Measurements from ENCODE around the gene RSPH1. TPM values are rescaled to one million over a fixed set of nuclear protein-coding genes. Genes with fewer than 3 reads are reported as not detected.

Gene RSPH1
- total RNA-seq, 1 donor from 2014 or later: not detected

DNA sequence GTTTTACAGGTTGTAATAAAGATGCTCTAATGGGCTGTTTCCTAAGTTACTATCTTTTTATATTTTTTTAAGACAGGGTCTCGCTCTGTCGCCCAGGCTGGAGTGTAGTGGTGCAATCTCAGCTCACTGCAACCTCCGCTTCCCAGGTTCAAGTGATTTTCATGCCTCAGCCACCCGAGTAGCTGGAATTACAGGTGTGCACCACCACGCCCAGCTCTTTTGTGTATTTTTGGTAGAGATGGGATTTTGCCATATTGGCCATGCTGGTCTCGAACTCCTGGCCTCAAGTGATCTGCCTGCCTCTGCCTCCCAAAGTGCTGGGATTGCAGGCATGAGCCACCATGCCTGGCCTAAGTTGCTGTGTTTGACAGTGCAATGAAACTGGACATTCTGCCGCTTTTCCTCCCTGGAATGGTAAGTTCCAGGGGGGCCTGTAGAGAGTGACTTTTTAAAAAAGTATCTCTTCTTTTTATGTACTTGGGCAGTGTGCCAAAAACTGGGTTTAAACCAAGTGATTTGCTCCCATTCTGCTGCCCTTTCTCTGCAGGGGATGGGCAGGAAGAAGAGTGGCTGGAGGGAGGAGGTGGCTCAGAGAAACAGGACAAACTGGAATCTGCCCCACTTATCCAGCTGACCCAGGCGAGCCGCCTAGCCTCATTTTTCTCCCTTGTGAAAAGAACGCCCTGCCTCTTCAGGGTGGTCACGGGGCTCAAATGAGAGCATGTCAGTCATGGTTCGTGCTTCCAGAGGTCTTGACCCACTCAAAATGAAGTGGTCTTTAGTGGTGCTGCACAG is 19.9 kb upstream of the RSPH1 start:
- Mint-ChIP-seq H3K27me3 (peaks cover 7% of the 10 kb centered on the region), H3K27ac (no peak overlapping the region), H3K4me1 (peaks cover 20% of the 10 kb centered on the region), H3K9me3 (no peaks in the 10 kb centered on the region), H3K36me3 (ENCODE audit: low read depth) (peaks cover 42% of the 10 kb centered on the region), H3K4me3 (peak overlapping the region; percentile 78)
- no peak for DNase-seq
- intact Hi-C loops (cut with micrococcal nuclease): loop anchor here (1.0 to 10.0 kb wide), 2 partner anchors 11 to 79 kb away; no protein-coding TSS in a partner anchor

DNA sequence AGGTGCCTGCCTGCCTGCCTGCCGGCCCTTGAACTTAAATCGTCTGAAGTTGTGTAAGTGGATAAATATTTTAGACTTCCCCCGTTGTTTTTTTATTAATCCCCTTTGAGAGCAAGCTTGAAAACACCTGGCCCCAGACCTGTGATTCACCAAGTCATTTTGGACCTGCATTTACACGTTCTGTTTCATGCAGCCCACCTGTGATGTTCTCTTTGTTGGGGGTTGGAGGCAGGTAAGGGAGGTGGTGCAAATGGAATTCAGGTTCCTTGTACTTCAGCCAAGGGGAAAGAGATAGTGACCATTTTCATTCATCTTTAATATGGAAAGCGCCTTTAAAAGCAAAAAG is 18.8 kb upstream of the RSPH1 start:
- no peaks in the 10 kb centered on the region for H3K9me3 Mint-ChIP-seq
- intact Hi-C loops (cut with micrococcal nuclease): loop anchor here (1.0 to 10.0 kb wide), 4 partner anchors 12 to 80 kb away; partner anchors contain the start of gene RSPH1
- peak overlapping the region; percentile 10 for H3K27ac Mint-ChIP-seq
- H3K4me1 Mint-ChIP-seq: peaks cover 20% of the 10 kb centered on the region
- peaks cover 31% of the 10 kb centered on the region for H3K36me3 Mint-ChIP-seq (ENCODE audit: low read depth)
- H3K27me3 Mint-ChIP-seq: peaks cover 10% of the 10 kb centered on the region
- no peak for DNase-seq
- H3K4me3 Mint-ChIP-seq: peak overlapping the region; percentile 78

DNA sequence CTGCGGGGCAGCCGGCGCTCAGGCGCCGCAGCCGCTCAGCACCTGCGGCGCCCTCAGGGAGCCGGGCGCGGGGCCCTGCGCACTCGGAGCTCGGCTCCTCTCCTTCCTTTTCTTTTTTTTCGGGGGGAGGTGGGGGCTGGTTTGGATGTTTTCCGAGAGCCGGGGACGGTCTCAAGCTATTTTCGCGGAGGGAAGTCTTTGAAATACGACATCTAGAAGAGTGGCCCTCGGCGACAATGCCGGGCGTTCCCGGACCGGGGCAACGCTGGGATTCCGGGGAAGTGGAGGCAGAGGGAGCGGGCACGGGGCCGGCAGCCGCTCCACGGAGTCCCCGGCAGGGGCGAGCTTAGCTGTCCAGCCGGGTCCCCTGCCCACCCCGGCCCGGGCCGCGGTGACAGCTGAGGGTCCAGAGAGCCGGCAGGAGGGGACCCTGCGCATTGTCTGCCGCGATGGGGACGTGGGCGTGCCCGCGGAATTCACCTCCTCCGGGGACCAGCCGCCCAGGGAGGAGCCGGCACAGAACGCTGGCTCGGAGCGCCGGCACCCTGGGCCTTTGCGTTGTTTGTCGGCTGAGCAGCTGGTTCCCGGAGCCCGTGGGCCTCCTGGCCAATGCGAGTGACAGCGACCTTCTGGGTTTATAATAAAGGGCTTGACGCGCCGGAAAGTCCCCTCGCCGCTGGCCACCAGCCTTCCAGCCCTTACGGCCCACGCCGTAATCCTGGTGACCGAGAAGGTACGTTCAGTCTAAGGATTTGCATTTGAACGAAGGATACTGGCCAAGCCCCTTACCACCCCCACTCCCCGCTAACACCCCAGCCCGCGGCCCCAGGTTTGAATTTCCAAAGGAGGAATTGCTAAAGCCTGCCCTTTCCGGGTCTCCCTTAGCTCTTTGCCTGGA is 18.2 kb upstream of the RSPH1 start:
- peak overlapping the region; percentile 78 for H3K4me3 Mint-ChIP-seq

DNA sequence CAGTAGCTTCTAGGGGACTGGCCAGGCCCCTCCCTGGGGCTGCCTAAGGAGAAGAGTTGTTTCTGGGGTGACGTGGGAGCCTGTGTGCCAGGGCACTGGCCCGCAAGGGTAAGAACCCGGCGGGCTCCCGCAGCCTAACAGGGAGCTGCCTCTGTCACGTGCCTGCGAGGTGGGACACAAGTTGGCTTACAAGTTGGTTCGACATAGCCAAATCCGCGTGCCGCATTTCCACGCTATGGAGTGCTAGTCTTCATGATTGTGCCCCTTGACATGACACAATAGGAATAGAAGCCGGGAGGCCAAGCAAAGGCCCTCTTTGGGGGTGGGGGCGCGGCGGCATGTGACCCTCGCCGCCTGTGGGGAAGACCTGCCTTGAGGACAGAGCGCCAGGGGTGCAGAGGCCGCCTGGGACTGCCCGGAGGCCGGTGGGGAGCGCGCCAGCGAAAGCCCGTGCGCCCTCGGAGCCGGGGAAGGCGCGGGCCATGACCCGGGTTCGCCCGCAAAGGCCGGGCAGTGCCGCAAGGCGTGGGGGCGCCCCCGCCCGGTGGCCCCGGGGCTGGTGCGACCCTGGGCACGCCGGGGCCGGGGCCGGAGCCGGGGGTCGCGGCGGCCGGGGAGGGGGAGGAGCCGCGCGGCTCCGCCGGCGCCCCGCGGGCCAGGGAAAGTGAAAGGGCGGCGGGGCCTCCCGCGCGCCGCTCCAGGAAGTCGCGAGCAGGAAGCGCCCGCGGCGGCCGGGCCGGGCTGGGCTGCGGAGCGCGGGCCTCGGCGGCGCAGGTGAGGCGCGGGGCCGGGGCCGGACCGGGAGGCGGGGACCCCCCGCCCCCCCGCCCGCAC is 17.3 kb upstream of the RSPH1 start, which contains the start of gene SLC37A1:
SLC37A1 (plus strand) TSS at position 702 of the 834 bp plus-strand sequence. CDS start 4,603 bp downstream, outside the sequence.
- Mint-ChIP-seq H3K4me3 (peak within 1 kb of the TSS; percentile 81), H3K4me1 (peaks cover 16% of the 10 kb centered on the region), H3K36me3 (ENCODE audit: low read depth) (peaks cover 17% of the 10 kb centered on the region), H3K9me3 (no peaks in the 10 kb centered on the region), H3K27ac (peak within 1 kb of the TSS; percentile 74), H3K27me3 (peaks cover 18% of the 10 kb centered on the region)
- intact Hi-C loops (cut with micrococcal nuclease): loop anchor here (5.0 to 10.0 kb wide), 2 partner anchors 46 to 81 kb away; no protein-coding TSS in a partner anchor
- peak; percentile 88 for DNase-seq

More for the DNA sequence above, 18.2 kb upstream of the RSPH1 start:
- intact Hi-C loops (cut with micrococcal nuclease): loop anchor here (1.0 to 10.0 kb wide), 3 partner anchors 18 to 81 kb away; partner anchors contain the start of gene RSPH1
- peaks cover 25% of the 10 kb centered on the region for H3K36me3 Mint-ChIP-seq (ENCODE audit: low read depth)
- no peaks in the 10 kb centered on the region for H3K9me3 Mint-ChIP-seq
- DNase-seq: peak; percentile 90
- peaks cover 20% of the 10 kb centered on the region for H3K4me1 Mint-ChIP-seq
- H3K27ac Mint-ChIP-seq: peak overlapping the region; percentile 10
- H3K27me3 Mint-ChIP-seq: peaks cover 14% of the 10 kb centered on the region

DNA sequence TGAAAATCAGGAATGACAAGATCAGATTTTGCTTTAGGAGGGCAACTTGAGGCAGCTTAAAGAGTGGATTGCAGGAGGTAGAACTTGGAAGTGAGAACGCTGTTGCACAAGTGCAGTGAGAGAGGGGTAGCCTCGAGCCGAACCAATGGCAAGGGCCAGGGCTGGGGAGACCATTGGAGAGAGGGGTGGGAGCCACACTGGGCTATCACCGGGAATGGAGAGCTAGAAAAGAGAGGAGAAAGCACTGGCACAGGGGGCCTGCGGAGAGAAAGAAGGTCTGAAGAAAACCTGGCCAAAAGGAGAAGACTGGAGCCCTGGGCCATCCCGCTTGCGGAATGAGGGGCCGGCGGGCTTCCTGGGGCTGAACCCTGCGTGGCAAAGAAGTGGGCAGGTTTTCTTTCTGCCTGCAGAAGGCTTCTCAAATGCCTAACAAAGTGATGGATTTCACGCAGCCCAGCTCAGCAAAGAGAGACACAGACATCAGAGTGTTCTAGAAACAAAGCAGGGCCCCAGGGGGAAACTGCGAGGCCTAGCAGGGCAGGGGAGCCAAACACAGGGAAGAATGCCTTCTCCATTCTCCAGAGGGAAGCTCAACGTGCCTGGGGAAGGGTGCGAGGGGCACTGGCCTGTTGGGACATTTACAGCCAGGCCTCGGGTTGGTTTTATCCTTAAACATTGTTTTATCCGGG is 16.5 kb upstream of the RSPH1 start:
- Mint-ChIP-seq H3K36me3 (ENCODE audit: low read depth) (peaks cover 10% of the 10 kb centered on the region), H3K4me1 (peaks cover 16% of the 10 kb centered on the region), H3K9me3 (no peaks in the 10 kb centered on the region), H3K27me3 (peaks cover 18% of the 10 kb centered on the region), H3K4me3 (peak overlapping the region; percentile 81), H3K27ac (peak overlapping the region; percentile 74)
- intact Hi-C loops (cut with micrococcal nuclease): loop anchor here (5.0 to 10.0 kb wide), 2 partner anchors 45 to 82 kb away; no protein-coding TSS in a partner anchor
- DNase-seq: no peak

DNA sequence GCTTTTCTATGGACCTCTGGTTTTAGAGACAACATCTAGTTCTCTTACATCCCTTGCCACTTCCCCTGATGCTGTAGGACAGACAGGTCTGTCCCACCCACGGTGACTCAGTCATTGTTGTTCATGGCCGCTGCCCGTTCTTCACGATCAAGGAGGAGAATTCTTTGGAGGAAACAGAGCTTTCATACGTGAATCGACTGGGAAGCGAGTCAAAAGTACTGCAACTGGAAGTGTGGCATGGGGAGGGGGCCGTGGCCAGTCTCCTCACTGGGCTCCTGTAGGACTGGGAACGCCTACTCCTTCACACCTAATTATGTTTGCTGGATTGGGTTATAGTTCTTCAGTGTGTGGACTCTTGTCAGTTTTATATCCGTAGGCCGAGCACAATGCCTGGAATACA is 13.2 kb upstream of the RSPH1 start:
- H3K27ac Mint-ChIP-seq: no peak overlapping the region

DNA sequence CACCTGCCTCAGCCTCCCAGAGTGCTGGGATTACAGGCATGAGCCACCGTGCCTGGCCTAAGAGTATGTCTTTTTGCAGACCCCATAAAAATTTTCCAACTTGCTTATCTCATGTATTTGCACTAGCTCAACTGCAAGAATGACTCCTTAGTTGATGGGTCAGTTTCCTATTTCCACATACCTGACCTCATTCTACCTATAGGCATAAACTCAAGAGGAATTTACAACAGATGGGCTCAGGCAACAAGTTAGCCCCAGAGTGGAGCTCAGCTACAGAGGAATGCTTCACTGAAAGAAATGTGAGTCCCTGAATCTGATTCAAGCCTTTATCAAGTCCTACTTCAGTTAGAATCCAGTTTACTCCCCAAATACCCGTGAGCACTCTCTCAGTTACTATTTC is 12.3 kb upstream of the RSPH1 start:
- no peak overlapping the region for H3K4me3 Mint-ChIP-seq
- intact Hi-C loops (cut with micrococcal nuclease): no loop called here
- H3K4me1 Mint-ChIP-seq: peaks cover 2% of the 10 kb centered on the region
- H3K9me3 Mint-ChIP-seq: no peaks in the 10 kb centered on the region
- H3K27me3 Mint-ChIP-seq: peaks cover 36% of the 10 kb centered on the region
- H3K36me3 Mint-ChIP-seq (ENCODE audit: low read depth): no peaks in the 10 kb centered on the region
- H3K27ac Mint-ChIP-seq: no peak overlapping the region
- no peak for DNase-seq

More for the DNA sequence above, 13.2 kb upstream of the RSPH1 start:
- Mint-ChIP-seq H3K9me3 (no peaks in the 10 kb centered on the region), H3K4me1 (peaks cover 2% of the 10 kb centered on the region), H3K27me3 (peaks cover 36% of the 10 kb centered on the region), H3K36me3 (ENCODE audit: low read depth) (no peaks in the 10 kb centered on the region), H3K4me3 (no peak overlapping the region)
- intact Hi-C loops (cut with micrococcal nuclease): no loop called here
- DNase-seq: no peak

DNA sequence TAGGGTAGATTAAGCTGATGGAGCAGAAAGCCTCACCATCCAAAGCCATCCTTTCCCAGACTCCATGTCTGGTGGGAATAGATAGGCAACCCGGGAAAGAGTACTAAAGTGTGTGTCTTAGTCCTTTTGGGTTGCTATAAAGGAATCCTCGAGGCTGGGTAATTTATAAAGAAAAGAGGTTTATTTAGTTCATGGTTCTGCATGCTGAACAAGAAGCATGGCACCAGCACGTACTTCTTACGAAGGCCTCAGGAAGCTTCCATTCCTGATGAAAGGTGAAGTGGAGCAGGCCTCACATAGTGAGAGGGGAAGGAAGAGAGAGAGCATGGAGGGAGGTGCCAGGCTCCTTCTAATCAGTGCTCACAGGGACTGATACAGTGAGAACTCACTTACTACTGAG is 11.4 kb upstream of the RSPH1 start:
- intact Hi-C loops (cut with micrococcal nuclease): no loop called here
- Mint-ChIP-seq H3K9me3 (no peaks in the 10 kb centered on the region), H3K36me3 (ENCODE audit: low read depth) (no peaks in the 10 kb centered on the region), H3K4me1 (no peaks in the 10 kb centered on the region), H3K27ac (no peak overlapping the region), H3K4me3 (no peak overlapping the region), H3K27me3 (peaks cover 35% of the 10 kb centered on the region)
- no peak for DNase-seq

DNA sequence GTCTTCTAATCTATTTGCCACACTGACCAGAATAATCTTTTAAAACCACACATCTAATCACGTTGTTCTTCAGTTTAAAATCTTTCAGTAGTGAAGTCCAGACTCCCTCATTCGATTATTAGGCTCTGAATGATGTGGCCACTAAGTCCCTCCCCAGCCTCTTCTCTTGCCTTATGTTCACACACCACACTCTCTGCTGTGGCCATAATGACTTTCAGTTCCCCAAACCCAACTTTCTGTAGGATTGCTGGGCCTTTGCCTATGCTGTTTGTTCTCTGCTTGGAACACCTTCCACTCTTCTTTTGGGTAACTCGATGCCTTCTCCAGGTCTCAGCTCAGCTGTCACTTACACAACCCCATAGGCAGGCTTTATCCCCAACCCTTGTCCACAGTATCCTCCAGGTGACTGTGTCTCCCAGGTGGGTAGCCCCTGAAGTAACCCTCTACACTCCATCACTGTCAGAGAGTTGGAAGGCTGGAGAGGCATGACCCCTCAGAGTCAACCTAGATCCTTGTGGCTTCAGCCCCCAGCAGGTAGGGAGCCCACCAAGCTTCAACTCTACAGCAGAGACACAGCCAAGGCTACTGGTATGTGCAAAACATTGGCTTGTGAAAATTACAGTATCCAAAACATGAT is 9.2 kb upstream of the RSPH1 start:
- DNase-seq: no peak
- intact Hi-C loops (cut with micrococcal nuclease): no loop called here
- Mint-ChIP-seq H3K9me3 (no peaks in the 10 kb centered on the region), H3K27ac (no peak overlapping the region), H3K4me3 (no peak overlapping the region), H3K36me3 (ENCODE audit: low read depth) (no peaks in the 10 kb centered on the region), H3K27me3 (peaks cover 40% of the 10 kb centered on the region), H3K4me1 (no peaks in the 10 kb centered on the region)

DNA sequence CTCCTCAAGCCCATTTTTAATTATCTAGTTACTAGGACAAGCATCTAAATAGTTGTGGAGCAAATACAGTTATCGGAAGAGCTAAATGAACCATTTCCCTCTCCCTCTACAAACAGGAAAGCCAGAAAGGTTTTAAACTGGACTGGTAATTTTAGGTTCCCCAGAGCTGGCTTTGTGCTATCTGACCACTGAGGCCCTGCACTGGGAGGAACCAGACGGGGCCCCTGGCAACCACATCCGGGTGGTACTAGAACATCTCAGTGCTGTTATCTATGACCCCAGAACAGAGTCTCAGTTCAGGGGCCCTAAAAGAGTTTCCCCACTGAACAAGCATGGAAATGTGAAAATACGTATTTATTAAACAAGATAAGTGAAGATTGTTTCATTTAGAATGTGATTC is 7.7 kb upstream of the RSPH1 start:
- Mint-ChIP-seq H3K4me3 (no peak overlapping the region), H3K27ac (no peak overlapping the region), H3K9me3 (no peaks in the 10 kb centered on the region), H3K36me3 (ENCODE audit: low read depth) (no peaks in the 10 kb centered on the region), H3K27me3 (peaks cover 31% of the 10 kb centered on the region), H3K4me1 (no peaks in the 10 kb centered on the region)
- no peak for DNase-seq
- intact Hi-C loops (cut with micrococcal nuclease): no loop called here

DNA sequence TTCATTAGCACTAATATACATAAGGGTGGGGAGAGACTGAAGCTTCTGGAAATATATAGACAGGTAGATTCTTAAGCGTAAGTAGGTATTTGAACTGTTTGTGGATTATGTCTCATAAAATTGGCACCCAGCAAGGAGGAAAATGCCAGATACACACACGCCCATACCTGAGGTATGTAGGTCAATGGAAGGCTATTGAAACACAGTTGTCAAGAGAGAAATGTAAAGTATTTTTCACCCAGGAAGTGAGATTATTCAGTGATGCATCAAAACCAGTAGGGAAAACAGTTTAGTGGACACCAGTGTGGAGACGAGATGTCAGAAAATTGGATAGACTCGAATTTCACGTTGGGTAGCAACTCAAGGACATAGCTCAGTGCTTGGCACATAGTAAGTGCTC is 4.7 kb upstream of the RSPH1 start:
- intact Hi-C loops (cut with micrococcal nuclease): no loop called here
- no peak for DNase-seq
- Mint-ChIP-seq H3K4me1 (peaks cover 11% of the 10 kb centered on the region), H3K36me3 (ENCODE audit: low read depth) (no peaks in the 10 kb centered on the region), H3K27ac (no peak overlapping the region), H3K4me3 (no peak overlapping the region), H3K9me3 (no peaks in the 10 kb centered on the region), H3K27me3 (peaks cover 26% of the 10 kb centered on the region)

DNA sequence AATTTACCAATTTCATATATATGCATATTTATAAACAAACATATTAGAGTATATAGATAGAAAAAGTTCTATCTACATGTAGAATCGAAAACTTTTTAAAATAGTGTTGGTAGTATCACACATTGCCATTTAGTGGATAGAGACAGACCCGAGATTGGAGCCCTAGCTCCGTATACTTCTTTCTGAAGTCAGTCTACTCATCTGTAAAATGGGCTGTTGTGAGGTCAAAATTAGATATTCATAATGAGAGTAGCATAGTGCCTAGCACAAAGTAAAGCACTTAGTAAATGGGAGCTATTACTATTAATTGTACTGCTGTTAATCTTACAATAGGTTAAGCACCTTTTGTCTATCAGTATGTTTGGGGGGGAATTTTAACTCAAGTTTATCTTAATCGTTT is 4.2 kb upstream of the RSPH1 start:
- intact Hi-C loops (cut with micrococcal nuclease): no loop called here
- DNase-seq: no peak
- Mint-ChIP-seq H3K27ac (no peak overlapping the region), H3K4me3 (no peak overlapping the region), H3K36me3 (ENCODE audit: low read depth) (no peaks in the 10 kb centered on the region), H3K27me3 (peaks cover 24% of the 10 kb centered on the region), H3K9me3 (no peaks in the 10 kb centered on the region), H3K4me1 (peaks cover 15% of the 10 kb centered on the region)
